ENCODE data around the gene PACRG.

The PACRG gene

GRCh38 chr6:163191704-163192537 is 464.1 kb downstream of the PACRG start:
- DNase-seq (ENCODE audit: low read depth in 2 of 2, low spot score in 1 of 2), result no peak

GRCh38 chr6:163192591-163192990 is 464.8 kb downstream of the PACRG start:
- DNase-seq (ENCODE audit: low read depth in 2 of 2, low spot score in 1 of 2), result no peak

DNA sequence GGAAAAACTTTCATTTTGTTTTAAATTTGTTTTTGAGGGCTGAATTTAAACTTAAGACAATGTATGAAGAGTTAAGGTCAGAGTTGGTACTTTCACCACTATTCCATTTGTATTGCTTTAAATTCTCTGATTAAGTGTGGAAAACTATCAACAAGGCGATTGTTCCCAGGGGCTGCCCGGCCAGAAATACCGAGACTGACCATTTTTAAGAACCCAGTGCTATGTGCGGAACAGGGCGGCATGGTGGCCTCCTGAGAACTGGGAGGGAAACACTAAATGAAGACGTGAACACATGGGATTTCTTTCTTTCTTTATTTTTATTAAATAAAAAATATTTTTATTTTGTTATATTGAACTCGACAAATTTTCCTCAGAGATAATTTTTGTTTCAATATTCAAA is 465.6 kb downstream of the PACRG start:
- DNase-seq (ENCODE audit: low read depth in 2 of 2, low spot score in 1 of 2), result no peak

DNA sequence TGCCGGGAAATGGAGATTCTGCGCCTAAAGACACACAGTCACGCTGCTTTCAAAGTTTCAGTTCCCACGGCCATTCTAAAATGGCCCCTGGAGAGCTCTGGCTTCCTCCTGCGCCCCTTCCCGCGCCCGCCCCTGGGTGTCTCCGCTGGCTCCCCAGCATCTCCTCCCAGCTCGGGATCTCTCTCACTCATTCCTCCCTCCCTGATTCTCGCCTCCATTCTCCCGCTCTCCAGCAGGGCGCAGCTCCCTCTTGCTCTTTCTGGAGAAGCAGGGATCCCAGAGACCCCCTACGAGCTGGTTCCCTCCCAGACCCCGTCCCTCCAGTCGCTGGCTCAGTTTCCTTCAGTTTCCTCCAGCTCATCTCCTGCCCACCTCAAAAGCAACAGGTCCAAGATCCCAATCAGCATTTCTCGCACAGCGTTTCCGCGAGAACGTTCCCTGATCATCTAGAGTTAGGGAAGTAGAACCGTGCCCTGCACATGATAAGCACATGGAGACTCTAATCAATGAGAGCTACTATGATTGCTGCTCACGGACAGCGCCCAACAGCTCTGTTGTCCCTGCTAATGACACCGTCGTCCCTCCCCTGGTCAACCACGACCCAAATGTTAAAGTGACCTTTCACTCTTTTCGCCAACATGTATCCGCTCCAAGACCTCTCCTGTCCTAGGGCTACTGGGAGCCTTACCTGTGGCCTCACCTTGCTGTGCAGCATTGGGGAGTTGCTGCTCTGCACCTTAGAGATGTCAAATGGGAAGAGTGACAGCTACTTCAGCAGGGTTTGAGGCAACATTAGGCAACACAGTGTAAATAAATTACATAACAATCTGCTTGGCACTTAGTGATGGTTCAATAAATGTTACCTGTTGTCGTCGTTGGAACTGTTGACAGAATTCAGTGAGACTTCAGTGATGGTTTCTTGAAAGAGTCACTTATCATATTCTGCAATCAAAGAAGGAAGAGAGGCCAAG is 468.2 kb downstream of the PACRG start:
- DNase-seq (ENCODE audit: low read depth in 2 of 2, low spot score in 1 of 2), result no peak

DNA sequence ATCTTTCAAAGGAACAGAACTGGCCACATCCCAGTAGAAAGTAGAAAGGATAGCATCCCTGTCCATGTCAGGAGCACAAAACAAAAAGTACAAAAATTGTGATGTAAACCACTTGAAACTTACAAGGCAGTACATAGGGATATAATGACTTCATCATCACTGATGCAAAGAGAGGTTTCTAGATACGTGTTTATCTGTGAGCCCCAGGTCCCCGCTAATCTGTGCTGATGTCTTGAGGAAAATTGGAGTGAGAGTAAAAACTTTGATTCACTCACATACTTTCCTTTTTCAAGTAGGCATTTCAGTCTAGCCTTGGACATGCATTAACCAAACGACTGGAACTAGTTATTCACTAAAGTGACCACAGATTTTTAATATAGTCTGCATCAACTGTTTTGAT is 470.1 kb downstream of the PACRG start:
- DNase-seq (ENCODE audit: low read depth in 2 of 2, low spot score in 1 of 2), result no peak

- DNase-seq (ENCODE audit: low read depth in 2 of 2, low spot score in 1 of 2), result no peak
These were observed 470.6 kb downstream of the PACRG start for GRCh38 chr6:163198396-163198795.

- DNase-seq (ENCODE audit: low read depth in 2 of 2, low spot score in 1 of 2), result no peak
These were observed 471.6 kb downstream of the PACRG start for GRCh38 chr6:163199371-163199770.

DNA sequence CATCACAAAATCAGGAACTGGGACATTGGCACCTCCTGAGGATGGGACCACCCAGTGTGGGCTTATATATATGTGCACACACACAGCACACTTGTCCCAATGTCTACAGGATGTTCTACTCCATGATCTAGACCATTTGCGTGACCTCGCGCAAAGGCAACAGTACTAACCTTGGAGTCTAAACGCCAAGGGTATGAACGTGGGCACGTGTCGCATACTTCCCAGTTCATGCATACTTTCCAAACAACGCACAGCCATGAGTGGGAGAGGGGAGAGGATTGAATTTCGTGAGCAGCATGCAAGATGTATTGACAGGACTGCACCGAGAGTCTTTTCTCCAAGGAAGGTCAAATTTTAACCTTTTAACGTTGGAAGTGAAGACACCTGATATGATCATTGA is 472.5 kb downstream of the PACRG start:
- DNase-seq (ENCODE audit: low read depth in 2 of 2, low spot score in 1 of 2), result no peak

- no peak for DNase-seq (ENCODE audit: low read depth in 2 of 2, low spot score in 1 of 2)
These were observed 472.9 kb downstream of the PACRG start for GRCh38 chr6:163200694-163201093.

- DNase-seq (ENCODE audit: low read depth in 2 of 2, low spot score in 1 of 2), result no peak
These were observed 474.1 kb downstream of the PACRG start for GRCh38 chr6:163201855-163202254.

DNA sequence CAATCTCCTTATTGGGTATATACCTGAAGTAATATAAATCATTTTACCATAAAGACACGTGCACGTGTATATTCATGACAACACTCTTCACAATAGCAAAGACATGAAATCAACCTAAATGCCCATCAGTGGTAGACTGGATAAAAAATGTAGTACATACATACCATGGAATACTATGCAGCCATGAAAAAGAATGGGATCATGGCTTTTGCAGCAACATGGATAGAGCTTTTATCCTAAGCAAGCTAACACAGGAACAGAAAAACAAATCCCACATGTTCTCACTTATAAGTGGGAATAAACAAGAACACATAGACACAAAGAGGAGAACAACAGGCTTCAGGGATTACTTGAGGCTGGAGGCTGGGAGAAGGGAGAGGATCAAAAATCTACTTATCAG is 478.4 kb downstream of the PACRG start:
- DNase-seq (ENCODE audit: low read depth in 2 of 2, low spot score in 1 of 2), result no peak

DNA sequence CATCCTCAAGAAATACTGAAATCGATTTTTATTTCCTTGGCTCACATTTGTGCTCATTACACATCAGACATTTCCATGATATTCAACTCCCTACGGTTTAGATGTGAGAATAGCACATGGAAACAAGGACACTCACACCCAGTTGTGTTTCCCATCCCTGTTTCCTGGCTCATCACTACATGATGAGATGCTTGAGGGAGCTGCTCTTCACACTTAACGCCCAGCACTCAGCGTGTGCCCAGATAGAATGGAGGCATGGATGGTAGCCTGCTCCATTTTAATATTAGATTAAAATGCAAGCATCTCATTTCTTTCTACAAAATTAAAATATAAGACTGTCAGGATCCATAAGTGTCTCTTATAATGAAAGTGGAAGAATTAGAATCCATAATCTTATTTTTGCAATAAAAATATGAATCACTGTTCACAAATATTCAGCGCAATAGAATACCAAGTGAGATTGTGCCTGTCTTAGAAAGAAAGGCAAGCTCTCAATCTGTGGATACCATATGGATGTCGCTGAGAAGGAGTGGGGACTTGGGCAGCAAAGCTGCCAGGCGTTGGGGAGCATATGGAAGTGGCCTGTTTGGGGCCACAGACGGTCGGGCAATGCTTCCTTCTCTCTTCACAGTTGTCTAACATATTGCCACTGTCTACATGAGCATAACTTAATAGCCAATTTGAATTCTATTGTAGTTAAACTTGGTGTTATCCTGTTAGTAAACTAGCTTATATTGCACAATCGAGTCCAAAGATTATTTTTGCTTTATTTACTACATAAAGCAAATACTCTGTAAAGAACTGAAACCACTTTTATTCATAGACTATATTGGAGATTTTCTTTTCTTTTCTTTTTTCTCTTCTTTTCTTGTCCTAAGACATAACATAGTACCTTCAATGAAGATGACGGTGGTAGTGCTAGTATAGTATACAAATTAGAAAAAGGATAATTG is 479.9 kb downstream of the PACRG start:
- no peak for DNase-seq (ENCODE audit: low read depth in 2 of 2, low spot score in 1 of 2)

DNA sequence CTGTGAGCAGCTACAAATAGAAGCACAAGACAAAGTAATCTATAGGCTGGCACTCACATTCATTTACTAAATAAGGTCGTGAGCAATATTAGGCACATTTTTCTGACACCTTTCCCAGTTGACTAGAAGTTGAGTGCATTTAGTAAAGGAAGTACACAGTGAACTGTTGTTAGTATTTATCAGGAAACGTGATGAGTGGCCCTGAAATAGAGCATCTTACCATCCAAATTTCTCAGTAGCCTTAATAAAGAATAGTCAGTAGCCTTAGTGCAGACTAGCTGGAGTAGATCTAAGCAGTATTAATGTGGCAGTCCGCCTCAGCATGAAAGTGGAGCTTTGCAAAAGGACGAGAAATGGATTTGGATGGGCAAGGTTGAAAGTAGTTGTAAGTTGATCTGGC is 481.2 kb downstream of the PACRG start:
- no peak for DNase-seq (ENCODE audit: low read depth in 2 of 2, low spot score in 1 of 2)

DNA sequence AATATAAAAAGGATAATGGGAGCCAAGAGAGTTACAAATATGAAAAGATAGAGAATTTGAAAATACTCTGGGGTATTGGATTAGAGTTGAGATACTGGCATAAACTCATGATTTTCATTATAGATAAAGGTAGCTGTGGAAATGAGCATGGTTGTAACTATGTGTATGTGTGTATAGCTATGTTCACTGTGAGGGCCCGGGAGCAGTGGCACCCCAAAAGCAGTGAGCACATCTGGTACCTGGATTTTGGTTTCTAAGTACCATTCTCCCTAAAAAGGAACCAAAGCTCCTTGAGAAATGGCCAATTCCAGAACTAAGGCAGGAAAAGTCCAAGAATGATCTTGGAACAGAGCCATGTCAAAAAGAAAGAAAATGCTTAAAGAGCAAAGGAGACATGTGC is 484.3 kb downstream of the PACRG start:
- no peak for DNase-seq (ENCODE audit: low read depth in 2 of 2, low spot score in 1 of 2)

- no peak for DNase-seq (ENCODE audit: low read depth in 2 of 2, low spot score in 1 of 2)
These were observed 486.5 kb downstream of the PACRG start for GRCh38 chr6:163214259-163214658.

DNA sequence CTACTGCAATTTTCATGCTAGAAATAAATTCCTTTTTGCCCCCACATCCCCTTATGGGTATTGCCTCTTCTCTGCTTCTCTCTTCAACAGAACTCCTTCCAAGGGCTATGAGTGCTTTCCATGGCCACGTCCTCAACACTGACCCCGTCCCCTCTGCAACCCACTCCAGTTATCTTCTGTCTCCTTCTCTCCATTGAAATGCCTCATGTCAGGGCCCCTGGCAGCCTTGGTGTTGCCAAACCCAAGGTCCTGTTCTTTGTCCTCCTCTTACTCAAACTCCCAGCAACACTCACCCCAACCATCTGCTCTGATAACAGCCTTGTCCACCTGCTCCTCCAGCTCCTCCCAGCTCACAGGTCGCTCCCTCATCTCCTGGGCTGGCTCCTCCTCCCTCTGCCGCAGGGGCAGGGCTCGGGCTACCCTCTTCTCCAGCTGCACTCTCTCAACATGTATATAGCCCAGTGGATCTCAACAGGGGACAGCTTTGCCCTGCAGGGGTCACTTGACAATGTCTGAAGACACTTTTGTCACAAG is 490.7 kb downstream of the PACRG start:
- no peak for DNase-seq (ENCODE audit: low read depth in 2 of 2, low spot score in 1 of 2)

DNA sequence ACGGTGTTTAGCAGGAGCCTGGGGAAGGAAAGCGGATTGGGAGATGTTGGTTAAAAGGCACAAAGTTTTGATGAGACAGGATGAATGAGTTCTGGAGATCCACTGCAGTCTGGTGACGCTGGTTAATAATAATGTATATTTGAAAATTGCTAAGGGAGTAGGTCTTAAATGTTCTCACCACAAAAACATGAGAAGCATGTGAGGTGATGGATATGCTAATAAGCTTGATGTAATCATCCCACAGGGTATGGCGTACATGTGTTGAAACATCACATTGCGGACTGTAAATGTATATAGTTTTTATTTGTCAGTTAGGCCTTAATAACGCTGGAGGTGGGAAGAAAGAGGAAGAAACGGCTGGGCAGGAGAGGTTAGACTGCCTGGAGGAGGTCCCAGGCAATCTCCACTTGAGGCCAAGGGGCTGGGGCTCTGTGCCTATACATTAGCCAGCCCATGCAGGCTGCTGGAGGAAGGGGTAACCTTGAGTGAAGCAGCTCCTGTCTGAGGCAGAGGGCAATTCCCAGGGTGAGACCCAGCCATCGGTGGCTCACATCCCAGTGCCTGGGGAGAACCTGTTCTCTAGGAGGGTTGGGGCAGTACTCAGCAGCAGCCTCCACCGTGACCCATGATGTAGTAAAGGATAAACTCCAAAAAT is 498.5 kb downstream of the PACRG start:
- no peak for DNase-seq (ENCODE audit: low read depth in 2 of 2, low spot score in 1 of 2)

DNA sequence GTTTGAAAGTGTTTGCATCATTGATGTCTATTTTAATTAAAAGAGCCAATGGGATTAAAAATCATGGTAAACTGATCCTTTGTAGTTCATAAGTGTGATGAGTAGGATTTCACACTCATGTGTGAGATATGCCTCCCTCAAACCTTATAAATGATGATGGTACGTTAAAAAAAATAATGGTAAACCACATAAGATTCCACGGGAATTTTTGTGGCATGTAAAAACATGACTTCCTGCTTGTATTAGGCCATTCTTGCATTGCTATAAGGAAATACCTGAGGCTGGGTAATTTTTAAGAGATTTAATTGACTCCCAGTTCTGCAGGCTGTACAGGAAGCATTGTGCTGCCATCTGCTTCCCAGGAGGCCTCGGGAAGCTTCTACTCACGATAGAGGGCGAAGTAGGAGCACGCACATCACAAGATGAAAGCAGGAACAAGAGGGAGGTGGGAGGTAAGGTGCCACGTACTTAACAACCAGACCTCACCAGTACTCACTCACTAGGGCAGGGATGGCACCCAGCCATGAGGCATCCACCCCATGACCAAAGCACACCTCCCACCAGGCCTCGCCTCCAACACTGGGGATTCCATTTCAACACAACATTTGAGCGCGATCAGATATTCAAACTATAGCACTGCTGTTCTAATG is 499.2 kb downstream of the PACRG start:
- DNase-seq (ENCODE audit: low read depth in 2 of 2, low spot score in 1 of 2), result no peak

- no peak for DNase-seq (ENCODE audit: low read depth in 2 of 2, low spot score in 1 of 2)
These were observed 500.3 kb downstream of the PACRG start for GRCh38 chr6:163228041-163228440.

DNA sequence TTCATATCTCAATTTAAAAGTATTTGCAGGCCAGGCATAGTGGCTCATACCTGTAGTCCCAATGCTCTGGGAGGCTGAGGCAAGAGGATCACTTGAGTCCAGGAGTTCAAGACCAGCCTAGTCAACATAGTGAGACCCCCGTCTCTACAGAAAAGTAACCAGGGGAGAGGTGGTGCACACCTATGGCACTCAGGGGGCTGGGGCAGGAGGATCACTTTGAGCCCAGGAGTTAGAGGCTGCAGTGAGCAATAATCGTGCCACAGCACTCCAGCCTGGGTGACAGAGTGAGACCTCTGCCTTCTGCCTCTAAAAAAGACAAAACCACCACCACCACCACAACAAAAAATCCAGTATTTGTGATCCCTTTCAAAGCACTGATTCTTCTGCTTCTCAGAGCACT is 501.3 kb downstream of the PACRG start:
- DNase-seq (ENCODE audit: low read depth in 2 of 2, low spot score in 1 of 2), result no peak

All from stimulated activated CD8-positive, alpha-beta memory T cell treated with anti-CD3 and anti-CD28 coated beads, Interleukin-4, amount 100 ng/mL, for 4 hours (primary cell).